MCF 10A (cell line): ENCODE results near the gene TECPR2. TPM values are rescaled to one million over a fixed set of nuclear protein-coding genes. Genes with fewer than 3 reads are reported as not detected.

Experiments
- BruUV-seq: library from RNA; stranded (reverse); fragments of 400-500 nt; replicated peaks from 2 replicates; lab custom pipeline; 2021; lab: Mats Ljungman, UMichigan
- CTCF ChIA-PET: fragments of 300-600 bp; sonication (Branson Sonifier 250); formaldehyde crosslinking; extraction: SDS; loops from one replicate; lab custom pipeline; 2021; ENCODE audit warnings: antibody characterized with exemption, inconsistent platforms; lab: Yijun Ruan, JAX
- POLR2A ChIA-PET: fragments of 300-600, 350-650 bp; sonication (Branson Sonifier 250); formaldehyde crosslinking; extraction: SDS; loops from one replicate; lab custom pipeline; 2020; ENCODE audit warnings: antibody characterized with exemption, inconsistent platforms; lab: Yijun Ruan, JAX
- DNase-seq: peaks from one replicate; pipeline ENCODE4 v3.0.0-alpha.2; 2018; ENCODE audit not compliant: unreplicated experiment
- H3K27ac Mint-ChIP-seq: one replicate; pipeline ENCODE4 v1.8.0; 2022; ENCODE audit warnings: mild to moderate bottlenecking, low read depth, mixed read lengths; ENCODE audit not compliant: unreplicated experiment
- H3K27me3 Mint-ChIP-seq: one replicate; pipeline ENCODE4 v1.8.0; 2022; ENCODE audit warnings: mixed read lengths; ENCODE audit not compliant: insufficient read depth, unreplicated experiment
- H3K36me3 Mint-ChIP-seq: one replicate; pipeline ENCODE4 v1.8.0; 2022; ENCODE audit warnings: mild to moderate bottlenecking, moderate library complexity, mixed read lengths; ENCODE audit not compliant: insufficient read depth, unreplicated experiment
- H3K4me1 Mint-ChIP-seq: one replicate; pipeline ENCODE4 v1.8.0; 2022; ENCODE audit warnings: mixed read lengths; ENCODE audit not compliant: insufficient read depth, unreplicated experiment
- H3K4me3 Mint-ChIP-seq: one replicate; pipeline ENCODE4 v1.8.0; 2022; ENCODE audit warnings: mild to moderate bottlenecking, moderate library complexity, mixed read lengths; ENCODE audit not compliant: unreplicated experiment
- H3K9me3 Mint-ChIP-seq: one replicate; pipeline ENCODE4 v1.8.0; 2022; ENCODE audit warnings: mixed read lengths; ENCODE audit not compliant: unreplicated experiment
- CTCF ChIP-seq: fragments of 200-600 bp; IDR thresholded peaks from one replicate; pipeline ENCODE4 v1.8.0; 2022; ENCODE audit warnings: antibody characterized with exemption, mild to moderate bottlenecking; ENCODE audit not compliant: unreplicated experiment
- intact Hi-C: fragments of 100-400 bp; cut with micrococcal nuclease; formaldehyde crosslinking; loops from 2 replicates; pipeline ENCODE4 v1.14.1; 2022
- total RNA-seq: library from RNA; stranded (reverse); gene quantifications from 2 replicates; pipeline ENCODE4 v1.2.3, GENCODE V29; 2022

The TECPR2 gene
- total RNA-seq, 1 experiment from 2014 or later: 18.4 TPM

DNA sequence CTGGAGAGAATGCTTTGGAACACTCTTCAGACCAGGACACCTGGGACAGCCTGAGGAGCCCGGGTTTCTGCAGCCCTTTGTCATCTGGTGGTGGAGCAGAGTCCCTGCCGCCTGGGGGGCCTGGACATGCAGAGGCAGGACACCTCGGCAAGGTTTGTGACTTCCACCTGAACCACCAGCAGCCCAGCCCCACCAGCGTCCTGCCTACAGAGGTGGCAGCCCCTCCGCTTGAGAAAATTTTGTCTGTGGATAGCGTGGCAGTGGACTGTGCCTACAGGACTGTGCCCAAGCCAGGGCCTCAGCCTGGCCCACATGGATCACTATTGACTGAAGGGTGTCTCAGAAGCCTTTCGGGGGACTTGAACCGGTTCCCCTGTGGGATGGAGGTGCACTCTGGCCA lies 21.2 kb upstream of the TECPR2 start:
- TF ChIP-seq CTCF: no peak
- Mint-ChIP-seq H3K4me3 (no peak overlapping the region), H3K9me3 (no peaks in the 10 kb centered on the region), H3K4me1 (no peaks in the 10 kb centered on the region), H3K27ac (no peak overlapping the region), H3K27me3 (no peaks in the 10 kb centered on the region), H3K36me3 (peaks cover 69% of the 10 kb centered on the region)
- intact Hi-C loops: no loop called here
- BruUV-seq: no TSS peak
- ChIA-PET POLR2A (no interaction called here), CTCF (no interaction called here)
- DNase-seq: no peak

DNA sequence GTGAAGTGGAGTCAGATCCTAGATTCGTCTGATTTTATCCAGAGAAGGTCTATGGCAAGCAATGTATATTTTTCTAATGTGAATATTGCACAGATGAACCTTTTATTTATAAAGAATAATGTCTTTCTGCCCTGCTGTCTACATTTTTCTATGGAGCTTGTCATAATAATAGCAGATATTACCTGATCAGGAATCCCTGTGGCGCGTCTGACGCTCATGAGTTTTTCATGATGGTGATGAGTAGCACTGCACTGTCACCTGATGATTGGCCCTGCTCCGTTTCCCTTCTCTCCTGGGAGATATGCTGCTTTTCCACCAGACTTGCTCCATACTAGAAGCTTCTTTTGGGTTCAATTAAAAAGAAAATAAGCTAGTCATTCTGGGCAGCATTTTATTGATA lies 20.5 kb upstream of the TECPR2 start:
- Mint-ChIP-seq H3K9me3 (no peaks in the 10 kb centered on the region), H3K27me3 (no peaks in the 10 kb centered on the region), H3K36me3 (peaks cover 67% of the 10 kb centered on the region), H3K4me3 (no peak overlapping the region), H3K27ac (no peak overlapping the region), H3K4me1 (no peaks in the 10 kb centered on the region)
- intact Hi-C loops: no loop called here
- ChIA-PET POLR2A (interaction anchor here (0.6 to 1.0 kb wide), 3 partner anchors 26 to 523 kb away, joined by 3 read pairs; no protein-coding TSS in a partner anchor), CTCF (interaction anchor here (0.6 kb wide), 1 partner anchor 10 kb away, joined by 3 read pairs; no protein-coding TSS in a partner anchor)
- TF ChIP-seq CTCF: no peak
- no TSS peak for BruUV-seq
- DNase-seq: no peak

DNA sequence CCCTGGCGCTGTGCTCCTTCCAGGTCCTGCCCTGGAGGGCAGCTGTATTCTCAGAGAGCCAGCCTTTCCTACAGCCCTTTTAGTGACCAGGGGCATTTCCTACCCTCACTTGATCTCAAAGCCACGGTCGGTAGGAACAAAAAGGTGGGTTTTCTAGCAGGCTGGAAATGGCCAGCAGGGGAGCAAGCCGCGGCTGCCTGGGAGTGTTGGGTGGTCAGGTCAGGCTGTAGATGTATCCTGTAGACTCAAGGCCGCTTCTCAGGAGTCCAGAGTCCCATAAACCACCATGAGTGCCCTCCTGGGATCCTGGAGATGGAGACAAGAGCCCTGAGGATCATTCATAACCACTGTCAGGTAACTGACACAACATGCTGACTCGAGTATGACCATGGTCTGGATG lies 18.7 kb upstream of the TECPR2 start:
- CTCF ChIA-PET: no interaction called here
- POLR2A ChIA-PET: interaction anchor here (0.7 kb wide), 1 partner anchor 18 kb away, joined by 4 read pairs; no protein-coding TSS in a partner anchor
- no peak for DNase-seq
- no peak overlapping the region for H3K27ac Mint-ChIP-seq
- BruUV-seq: no TSS peak
- no peaks in the 10 kb centered on the region for H3K9me3 Mint-ChIP-seq
- no peaks in the 10 kb centered on the region for H3K4me1 Mint-ChIP-seq
- intact Hi-C loops: no loop called here
- H3K27me3 Mint-ChIP-seq: no peaks in the 10 kb centered on the region
- no peak for TF ChIP-seq CTCF
- H3K36me3 Mint-ChIP-seq: peaks cover 63% of the 10 kb centered on the region
- H3K4me3 Mint-ChIP-seq: no peak overlapping the region

DNA sequence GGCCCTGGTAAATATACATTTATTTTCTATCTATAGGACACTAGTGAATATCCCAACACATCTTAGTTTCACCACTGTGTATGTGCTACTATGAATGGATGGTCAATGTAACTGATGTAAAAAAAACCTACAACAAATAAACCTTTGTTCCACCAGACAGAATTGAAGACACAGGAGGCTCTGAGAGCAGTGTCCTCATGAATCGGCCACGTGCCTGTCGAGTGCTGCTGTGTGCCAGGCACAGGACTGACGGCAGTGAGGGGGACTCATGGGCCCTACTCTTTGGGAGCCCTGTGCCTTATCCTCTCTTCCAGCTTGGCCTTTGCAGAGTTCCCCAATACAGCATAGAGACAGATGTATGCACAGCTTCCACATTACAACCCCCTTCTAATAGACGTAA lies 18.3 kb upstream of the TECPR2 start:
- Mint-ChIP-seq H3K4me3 (no peak overlapping the region), H3K27ac (no peak overlapping the region), H3K36me3 (peaks cover 66% of the 10 kb centered on the region), H3K9me3 (no peaks in the 10 kb centered on the region), H3K27me3 (no peaks in the 10 kb centered on the region), H3K4me1 (no peaks in the 10 kb centered on the region)
- no peak for TF ChIP-seq CTCF
- ChIA-PET CTCF (no interaction called here), POLR2A (no interaction called here)
- intact Hi-C loops: no loop called here
- DNase-seq: no peak
- no TSS peak for BruUV-seq
